ENCODE data around the gene SRRM3.
"Not testable (repeated sequence)": the region's sequence is repeated elsewhere in the genome, so short reads cannot be mapped to it uniquely, and the experiment has no call there.

Gene SRRM3

GRCh38 chr7:76189276-76189675 is 12.4 kb upstream of the SRRM3 start:
- no peak for DNase-seq

DNA sequence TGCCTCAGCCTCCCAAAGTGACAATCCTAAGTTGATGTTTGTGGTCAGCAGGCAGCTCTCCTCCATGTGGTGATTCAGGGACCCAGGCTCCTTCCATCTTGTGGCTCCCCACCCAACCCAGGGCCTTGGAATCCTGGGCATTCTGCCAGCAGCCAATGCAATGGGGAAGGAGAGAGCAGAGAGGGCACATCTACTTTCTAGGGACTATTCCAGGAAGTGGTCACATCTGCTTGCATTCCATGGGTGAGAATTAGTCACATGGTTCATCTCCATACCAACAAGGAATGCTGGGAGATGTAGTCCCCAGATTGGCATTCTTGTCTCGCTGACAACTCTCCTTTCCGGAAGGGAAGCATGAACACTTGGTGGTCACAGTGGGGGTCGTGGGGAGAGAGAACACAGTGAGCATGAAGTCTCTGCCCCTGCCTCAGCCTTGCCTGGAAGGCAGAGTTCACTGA is 9.9 kb upstream of the SRRM3 start:
- DNase-seq: no peak

DNA sequence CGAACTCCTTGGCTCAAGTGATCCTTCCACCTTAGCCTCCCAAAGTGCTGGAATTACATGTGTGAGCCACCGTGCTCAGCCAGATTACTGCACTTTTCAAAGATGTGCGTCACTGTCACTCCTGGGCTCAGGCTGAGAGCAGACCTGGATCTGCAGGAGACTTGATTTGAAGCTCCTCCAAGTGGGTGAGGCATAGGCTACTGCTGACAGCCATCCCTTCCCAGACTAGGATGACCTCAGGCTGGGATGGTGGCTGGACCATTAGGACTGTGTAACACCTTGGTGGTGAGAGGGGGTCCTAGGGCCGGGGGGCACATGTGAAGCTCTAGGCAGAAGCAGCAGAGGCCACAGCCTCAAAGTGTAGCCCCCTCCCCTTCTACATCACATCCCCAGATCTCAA is 8.2 kb upstream of the SRRM3 start:
- DNase-seq: no peak

DNA sequence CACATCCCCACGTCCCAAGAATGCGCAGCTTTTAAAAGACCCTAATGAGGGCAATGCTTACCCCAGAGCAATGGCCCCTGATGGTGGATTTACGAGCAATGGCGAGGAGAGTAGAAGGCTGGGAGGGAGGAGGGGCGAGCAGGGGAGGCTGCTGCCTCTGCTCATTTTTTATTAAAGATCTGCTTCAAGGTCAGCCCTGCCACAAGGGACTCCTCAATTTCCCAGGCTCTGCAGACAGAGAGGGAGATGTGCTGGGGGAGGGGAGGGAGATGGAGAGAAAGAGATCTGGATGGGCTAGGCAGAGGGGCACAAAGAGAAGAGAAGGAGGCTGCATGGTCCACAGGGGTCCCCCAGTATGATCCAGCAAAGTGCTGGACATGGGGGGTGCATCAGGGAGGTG is 7.8 kb upstream of the SRRM3 start:
- no peak for DNase-seq

- no peak for DNase-seq
Measured at GRCh38 chr7:76196786-76197185, 4.9 kb upstream of the SRRM3 start.

- no peak for DNase-seq
Measured at GRCh38 chr7:76198202-76198601, 3.5 kb upstream of the SRRM3 start.

DNA sequence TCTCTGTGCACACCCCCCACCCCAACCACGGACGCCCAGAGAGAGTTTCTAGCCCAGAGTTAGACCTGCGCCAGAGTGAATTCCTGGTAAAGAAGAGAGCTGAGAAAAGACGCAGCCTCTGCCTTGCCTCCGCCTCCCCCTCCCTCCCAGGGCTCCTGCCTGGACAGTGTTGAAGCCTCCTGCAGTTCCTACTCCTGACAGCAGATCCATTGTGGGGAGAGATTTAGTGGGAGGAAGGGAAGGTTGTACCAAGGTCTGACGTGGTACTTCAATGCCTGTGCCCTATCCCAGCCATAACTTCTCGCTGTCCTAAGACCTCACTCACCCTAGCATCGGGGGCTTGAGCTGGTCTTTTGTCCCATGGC is 952 bp downstream of the SRRM3 start:
- no peak for DNase-seq

- DNase-seq: no peak
Measured at GRCh38 chr7:76204147-76204546, 2.5 kb downstream of the SRRM3 start.

DNA sequence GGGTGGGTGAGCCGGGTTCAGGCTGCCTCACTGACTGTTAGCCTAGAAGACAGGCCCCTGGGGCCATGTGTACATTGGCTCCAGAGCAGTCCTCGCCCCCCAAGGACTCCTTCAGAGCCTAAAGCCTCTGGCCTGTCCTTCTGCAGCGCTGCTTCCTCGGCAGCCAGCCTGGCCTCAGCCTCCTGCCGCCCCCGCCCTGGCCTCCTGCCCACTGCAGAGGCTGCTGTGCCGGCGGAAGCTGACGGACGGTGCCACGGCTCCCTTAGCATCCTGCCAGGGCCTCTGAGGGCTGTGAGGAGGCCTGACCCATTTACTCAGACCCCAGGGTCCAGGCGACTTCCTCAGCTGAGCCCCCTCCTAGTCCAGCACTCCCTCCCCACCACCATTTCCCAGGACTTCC is 4.9 kb downstream of the SRRM3 start:
- no peak for DNase-seq

DNA sequence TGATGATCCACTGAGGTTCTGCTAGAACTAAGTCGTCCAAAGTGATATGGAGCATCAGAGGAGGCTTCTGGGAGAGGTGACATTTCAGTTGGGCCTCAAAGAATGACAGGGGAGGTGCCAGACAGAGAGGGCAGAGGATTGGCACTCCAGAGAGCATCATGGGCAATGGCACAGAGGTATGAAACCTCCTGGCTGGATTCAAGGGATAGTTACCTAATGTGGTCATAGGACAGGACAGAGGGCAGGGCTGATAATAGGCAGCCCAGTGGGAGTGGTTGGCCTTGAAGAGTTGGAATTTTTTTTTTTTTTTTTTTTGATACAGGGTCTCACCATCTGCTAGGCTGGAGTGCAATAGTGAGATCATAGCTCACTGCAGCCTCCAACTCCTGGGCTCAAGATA is 7.6 kb downstream of the SRRM3 start:
- DNase-seq: no peak

GRCh38 chr7:76211216-76211615 is 9.5 kb downstream of the SRRM3 start:
- DNase-seq: no peak

DNA sequence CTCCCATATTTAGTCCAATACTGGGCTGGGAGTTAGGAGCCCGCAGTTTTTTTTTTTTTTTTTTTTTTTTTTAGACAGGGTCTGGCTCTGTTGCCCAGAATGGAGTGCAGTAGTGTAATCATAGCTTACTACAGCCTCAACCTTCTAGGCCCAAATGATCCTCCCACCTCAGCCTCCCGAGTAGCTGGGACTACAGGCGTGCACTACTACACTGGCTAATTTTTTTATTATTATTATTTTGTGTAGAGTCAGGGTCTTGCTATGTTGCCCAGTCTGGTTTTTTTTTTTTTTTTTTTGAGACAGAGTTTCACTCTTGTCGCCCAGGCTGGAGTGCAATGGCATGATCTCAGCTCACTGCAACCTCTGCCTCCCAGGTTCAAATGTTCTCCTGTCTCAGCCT is 13.7 kb downstream of the SRRM3 start:
- not testable (repeated sequence) for DNase-seq

GRCh38 chr7:76216381-76217082 is 14.8 kb downstream of the SRRM3 start:
- DNase-seq: no peak

- DNase-seq: no peak
Measured at GRCh38 chr7:76217942-76218566, 16.4 kb downstream of the SRRM3 start.

- DNase-seq: no peak
Measured at GRCh38 chr7:76220185-76221057, 18.7 kb downstream of the SRRM3 start.

GRCh38 chr7:76222333-76222732 is 20.6 kb downstream of the SRRM3 start:
- DNase-seq: no peak

DNA sequence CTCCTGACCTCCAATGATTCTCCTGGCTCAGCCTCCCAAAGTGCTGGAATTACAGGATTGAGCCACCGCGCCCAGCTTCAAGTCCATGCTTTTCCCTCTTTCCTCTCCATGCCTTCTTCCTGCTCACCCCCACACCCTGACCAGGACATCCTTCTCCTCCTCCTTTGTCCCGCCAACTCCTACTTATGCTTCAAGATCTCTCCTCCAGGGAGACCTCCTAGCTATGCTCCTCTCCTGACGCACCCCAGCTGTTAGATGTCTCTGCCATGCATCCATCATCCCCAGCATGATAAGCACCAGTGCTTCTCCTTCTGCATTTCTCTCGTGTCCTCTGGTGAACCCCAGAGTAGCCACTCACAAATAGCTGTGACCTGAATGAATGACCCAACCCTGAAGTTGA is 21.1 kb downstream of the SRRM3 start:
- DNase-seq: no peak

- no peak for DNase-seq
Measured at GRCh38 chr7:76223286-76223972, 21.7 kb downstream of the SRRM3 start.

GRCh38 chr7:76224695-76225094 is 23.0 kb downstream of the SRRM3 start:
- no peak for DNase-seq

DNA sequence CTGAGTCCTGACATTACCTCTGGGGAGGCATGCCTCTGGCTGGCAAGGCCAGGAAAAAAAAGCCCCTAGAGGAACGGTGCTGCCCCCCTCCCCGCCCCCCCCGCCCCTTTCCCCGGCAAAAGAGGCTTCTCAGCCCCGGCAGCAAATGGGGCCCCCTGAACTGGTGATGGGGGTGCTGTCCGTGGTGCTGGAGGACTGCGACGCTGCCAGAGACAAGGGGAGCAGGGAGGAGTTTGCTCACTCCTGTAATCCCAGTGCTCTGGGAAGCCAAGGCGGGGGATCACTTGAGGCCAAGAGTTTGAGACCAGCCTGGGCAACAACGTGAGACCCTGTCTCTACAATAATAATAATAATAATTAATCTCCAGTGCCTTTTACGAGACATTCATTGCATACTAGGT is 23.7 kb downstream of the SRRM3 start:
- DNase-seq: no peak

- no peak for DNase-seq
Measured at GRCh38 chr7:76225951-76226350, 24.3 kb downstream of the SRRM3 start.

DNA sequence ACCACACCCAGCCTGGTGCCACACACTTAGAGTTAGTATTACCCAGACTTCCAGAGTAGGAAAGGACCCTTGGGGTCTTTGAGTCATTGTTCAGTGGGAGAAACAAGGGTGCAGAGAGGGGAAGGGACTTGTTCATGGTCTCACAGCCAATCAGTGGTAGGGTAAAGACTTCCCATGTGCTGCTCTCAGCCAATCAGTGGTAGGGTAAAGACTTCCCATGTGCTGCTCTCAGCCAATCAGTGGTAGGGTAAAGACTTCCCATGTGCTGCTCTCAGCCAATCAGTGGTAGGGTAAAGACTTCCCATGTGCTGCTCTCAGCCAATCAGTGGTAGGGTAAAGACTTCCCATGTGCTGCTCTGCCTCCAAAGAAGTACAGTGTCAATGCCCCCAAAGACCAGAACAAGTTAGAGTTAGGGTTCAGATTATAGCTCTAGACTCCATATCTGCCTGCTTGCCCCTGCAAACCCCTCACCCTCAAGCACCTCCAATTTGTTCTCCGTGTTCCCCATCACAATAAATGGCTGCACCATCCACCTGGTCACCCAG is 25.3 kb downstream of the SRRM3 start:
- not testable (repeated sequence) for DNase-seq

- no peak for DNase-seq
Measured at GRCh38 chr7:76230214-76230613, 28.5 kb downstream of the SRRM3 start.
